WTC11 (cell line): Measurements from ENCODE around the gene CYB5A.

Experiments
- RELA ChIP-seq: sonication (generic); formaldehyde crosslinking; IDR thresholded peaks from 2 replicates; pipeline ENCODE4 v1.8.1; 2022; ENCODE audit warnings: missing genetic modification reagents, mild to moderate bottlenecking, borderline replicate concordance
- ZNF232 ChIP-seq: sonication (generic); formaldehyde crosslinking; IDR thresholded peaks from 2 replicates; pipeline ENCODE4 v1.8.0; 2022; ENCODE audit warnings: mild to moderate bottlenecking, missing genetic modification reagents
- ZNF263 ChIP-seq: sonication (generic); formaldehyde crosslinking; IDR thresholded peaks from 2 replicates; pipeline ENCODE4 v1.8.1; 2022; ENCODE audit warnings: low read depth, mild to moderate bottlenecking, moderate library complexity, missing genetic modification reagents
- TF ChIP-seq, protein P1 (sequence below): sonication (generic); formaldehyde crosslinking; conservative IDR thresholded peaks from 2 replicates; pipeline ENCODE4 v1.8.1; 2023; ENCODE audit warnings: mild to moderate bottlenecking, low read depth, missing genetic modification reagents, moderate library complexity
- TF ChIP-seq, protein P2 (sequence below): sonication (generic); formaldehyde crosslinking; IDR thresholded peaks from 2 replicates; pipeline ENCODE4 v1.8.0; 2023; ENCODE audit warnings: missing genetic modification reagents, mild to moderate bottlenecking, borderline replicate concordance
- TF ChIP-seq, protein P3 (sequence below): fragments of 250-450 bp; sonication (Bioruptor Pico); IDR thresholded peaks from 2 replicates; pipeline ENCODE4 v2.1.2; 2022; ENCODE audit warnings: mild to moderate bottlenecking, moderate library complexity
- TF ChIP-seq, protein P4 (sequence below): fragments of 200-600 bp; IDR thresholded peaks from 2 replicates; pipeline ENCODE4 v1.8.0; 2022; ENCODE audit warnings: antibody characterized with exemption
- TF ChIP-seq, protein P5 (sequence below): sonication (generic); formaldehyde crosslinking; IDR thresholded peaks from 2 replicates; pipeline ENCODE4 v1.8.1; 2023; ENCODE audit warnings: mild to moderate bottlenecking, missing genetic modification reagents, moderate library complexity

DNA sequence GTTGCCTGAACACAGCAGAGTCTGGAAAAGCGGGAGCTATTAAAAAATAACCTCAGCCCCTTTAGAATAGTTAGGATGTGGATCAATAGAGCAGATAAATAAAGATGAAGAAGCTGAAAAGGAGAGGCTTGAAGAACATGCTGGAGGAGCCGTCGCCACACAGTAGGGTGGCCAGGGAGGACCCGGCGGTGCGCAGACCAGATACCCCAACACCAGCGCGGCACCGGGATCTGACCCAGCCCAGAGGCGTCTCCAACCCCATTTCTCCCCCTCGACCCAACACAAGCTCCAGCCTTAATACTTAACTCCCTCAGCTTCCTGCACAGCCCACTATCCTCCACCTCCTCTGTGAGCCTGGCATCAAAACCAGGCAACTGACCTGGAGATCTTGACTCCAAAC lies 16.0 kb downstream of the CYB5A start:
- TF ChIP-seq, protein P1, sequence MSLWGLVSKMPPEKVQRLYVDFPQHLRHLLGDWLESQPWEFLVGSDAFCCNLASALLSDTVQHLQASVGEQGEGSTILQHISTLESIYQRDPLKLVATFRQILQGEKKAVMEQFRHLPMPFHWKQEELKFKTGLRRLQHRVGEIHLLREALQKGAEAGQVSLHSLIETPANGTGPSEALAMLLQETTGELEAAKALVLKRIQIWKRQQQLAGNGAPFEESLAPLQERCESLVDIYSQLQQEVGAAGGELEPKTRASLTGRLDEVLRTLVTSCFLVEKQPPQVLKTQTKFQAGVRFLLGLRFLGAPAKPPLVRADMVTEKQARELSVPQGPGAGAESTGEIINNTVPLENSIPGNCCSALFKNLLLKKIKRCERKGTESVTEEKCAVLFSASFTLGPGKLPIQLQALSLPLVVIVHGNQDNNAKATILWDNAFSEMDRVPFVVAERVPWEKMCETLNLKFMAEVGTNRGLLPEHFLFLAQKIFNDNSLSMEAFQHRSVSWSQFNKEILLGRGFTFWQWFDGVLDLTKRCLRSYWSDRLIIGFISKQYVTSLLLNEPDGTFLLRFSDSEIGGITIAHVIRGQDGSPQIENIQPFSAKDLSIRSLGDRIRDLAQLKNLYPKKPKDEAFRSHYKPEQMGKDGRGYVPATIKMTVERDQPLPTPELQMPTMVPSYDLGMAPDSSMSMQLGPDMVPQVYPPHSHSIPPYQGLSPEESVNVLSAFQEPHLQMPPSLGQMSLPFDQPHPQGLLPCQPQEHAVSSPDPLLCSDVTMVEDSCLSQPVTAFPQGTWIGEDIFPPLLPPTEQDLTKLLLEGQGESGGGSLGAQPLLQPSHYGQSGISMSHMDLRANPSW (CRISPR knock-in tag) = no peak
- TF ChIP-seq, protein P2, sequence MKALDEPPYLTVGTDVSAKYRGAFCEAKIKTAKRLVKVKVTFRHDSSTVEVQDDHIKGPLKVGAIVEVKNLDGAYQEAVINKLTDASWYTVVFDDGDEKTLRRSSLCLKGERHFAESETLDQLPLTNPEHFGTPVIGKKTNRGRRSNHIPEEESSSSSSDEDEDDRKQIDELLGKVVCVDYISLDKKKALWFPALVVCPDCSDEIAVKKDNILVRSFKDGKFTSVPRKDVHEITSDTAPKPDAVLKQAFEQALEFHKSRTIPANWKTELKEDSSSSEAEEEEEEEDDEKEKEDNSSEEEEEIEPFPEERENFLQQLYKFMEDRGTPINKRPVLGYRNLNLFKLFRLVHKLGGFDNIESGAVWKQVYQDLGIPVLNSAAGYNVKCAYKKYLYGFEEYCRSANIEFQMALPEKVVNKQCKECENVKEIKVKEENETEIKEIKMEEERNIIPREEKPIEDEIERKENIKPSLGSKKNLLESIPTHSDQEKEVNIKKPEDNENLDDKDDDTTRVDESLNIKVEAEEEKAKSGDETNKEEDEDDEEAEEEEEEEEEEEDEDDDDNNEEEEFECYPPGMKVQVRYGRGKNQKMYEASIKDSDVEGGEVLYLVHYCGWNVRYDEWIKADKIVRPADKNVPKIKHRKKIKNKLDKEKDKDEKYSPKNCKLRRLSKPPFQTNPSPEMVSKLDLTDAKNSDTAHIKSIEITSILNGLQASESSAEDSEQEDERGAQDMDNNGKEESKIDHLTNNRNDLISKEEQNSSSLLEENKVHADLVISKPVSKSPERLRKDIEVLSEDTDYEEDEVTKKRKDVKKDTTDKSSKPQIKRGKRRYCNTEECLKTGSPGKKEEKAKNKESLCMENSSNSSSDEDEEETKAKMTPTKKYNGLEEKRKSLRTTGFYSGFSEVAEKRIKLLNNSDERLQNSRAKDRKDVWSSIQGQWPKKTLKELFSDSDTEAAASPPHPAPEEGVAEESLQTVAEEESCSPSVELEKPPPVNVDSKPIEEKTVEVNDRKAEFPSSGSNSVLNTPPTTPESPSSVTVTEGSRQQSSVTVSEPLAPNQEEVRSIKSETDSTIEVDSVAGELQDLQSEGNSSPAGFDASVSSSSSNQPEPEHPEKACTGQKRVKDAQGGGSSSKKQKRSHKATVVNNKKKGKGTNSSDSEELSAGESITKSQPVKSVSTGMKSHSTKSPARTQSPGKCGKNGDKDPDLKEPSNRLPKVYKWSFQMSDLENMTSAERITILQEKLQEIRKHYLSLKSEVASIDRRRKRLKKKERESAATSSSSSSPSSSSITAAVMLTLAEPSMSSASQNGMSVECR (CRISPR knock-in tag) = no peak
- TF ChIP-seq, protein P3, sequence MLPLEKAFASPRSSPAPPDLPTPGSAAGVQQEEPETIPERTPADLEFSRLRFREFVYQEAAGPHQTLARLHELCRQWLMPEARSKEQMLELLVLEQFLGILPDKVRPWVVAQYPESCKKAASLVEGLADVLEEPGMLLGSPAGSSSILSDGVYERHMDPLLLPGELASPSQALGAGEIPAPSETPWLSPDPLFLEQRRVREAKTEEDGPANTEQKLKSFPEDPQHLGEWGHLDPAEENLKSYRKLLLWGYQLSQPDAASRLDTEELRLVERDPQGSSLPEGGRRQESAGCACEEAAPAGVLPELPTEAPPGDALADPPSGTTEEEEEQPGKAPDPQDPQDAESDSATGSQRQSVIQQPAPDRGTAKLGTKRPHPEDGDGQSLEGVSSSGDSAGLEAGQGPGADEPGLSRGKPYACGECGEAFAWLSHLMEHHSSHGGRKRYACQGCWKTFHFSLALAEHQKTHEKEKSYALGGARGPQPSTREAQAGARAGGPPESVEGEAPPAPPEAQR (CRISPR knock-in tag) = no peak
- TF ChIP-seq ZNF263 (CRISPR knock-in tag) (no peak), RELA (CRISPR knock-in tag) (no peak), ZNF232 (CRISPR knock-in tag) (no peak)
- TF ChIP-seq, protein P4, sequence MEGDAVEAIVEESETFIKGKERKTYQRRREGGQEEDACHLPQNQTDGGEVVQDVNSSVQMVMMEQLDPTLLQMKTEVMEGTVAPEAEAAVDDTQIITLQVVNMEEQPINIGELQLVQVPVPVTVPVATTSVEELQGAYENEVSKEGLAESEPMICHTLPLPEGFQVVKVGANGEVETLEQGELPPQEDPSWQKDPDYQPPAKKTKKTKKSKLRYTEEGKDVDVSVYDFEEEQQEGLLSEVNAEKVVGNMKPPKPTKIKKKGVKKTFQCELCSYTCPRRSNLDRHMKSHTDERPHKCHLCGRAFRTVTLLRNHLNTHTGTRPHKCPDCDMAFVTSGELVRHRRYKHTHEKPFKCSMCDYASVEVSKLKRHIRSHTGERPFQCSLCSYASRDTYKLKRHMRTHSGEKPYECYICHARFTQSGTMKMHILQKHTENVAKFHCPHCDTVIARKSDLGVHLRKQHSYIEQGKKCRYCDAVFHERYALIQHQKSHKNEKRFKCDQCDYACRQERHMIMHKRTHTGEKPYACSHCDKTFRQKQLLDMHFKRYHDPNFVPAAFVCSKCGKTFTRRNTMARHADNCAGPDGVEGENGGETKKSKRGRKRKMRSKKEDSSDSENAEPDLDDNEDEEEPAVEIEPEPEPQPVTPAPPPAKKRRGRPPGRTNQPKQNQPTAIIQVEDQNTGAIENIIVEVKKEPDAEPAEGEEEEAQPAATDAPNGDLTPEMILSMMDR = no peak
- TF ChIP-seq, protein P5, sequence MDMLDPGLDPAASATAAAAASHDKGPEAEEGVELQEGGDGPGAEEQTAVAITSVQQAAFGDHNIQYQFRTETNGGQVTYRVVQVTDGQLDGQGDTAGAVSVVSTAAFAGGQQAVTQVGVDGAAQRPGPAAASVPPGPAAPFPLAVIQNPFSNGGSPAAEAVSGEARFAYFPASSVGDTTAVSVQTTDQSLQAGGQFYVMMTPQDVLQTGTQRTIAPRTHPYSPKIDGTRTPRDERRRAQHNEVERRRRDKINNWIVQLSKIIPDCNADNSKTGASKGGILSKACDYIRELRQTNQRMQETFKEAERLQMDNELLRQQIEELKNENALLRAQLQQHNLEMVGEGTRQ = no peak
